IPS-18a (cell line): Measurements from ENCODE around the gene METTL23.
"Not testable (repeated sequence)": the region's sequence is repeated elsewhere in the genome, so short reads cannot be mapped to it uniquely, and the experiment has no call there.

ENCODE experiments used
- H3K27ac ChIP-seq: one replicate; pipeline ENCODE4 v1.5.1; 2013; ENCODE audit warnings: low read length
- H3K27me3 ChIP-seq: one replicate; pipeline ENCODE4 v1.6.1; 2013; ENCODE audit warnings: mild to moderate bottlenecking, low read length; ENCODE audit not compliant: control insufficient read depth, insufficient read depth
- H3K36me3 ChIP-seq: one replicate; pipeline ENCODE4 v1.6.1; 2013; ENCODE audit warnings: low read depth, low read length; ENCODE audit not compliant: control insufficient read depth
- H3K4me1 ChIP-seq: one replicate; pipeline ENCODE4 v1.6.1; 2013; ENCODE audit warnings: low read depth, low read length; ENCODE audit not compliant: control insufficient read depth
- H3K4me3 ChIP-seq: one replicate; pipeline ENCODE4 v1.5.1; 2013; ENCODE audit warnings: low read length
- H3K9ac ChIP-seq: one replicate; pipeline ENCODE4 v1.6.1; 2013; ENCODE audit warnings: mild to moderate bottlenecking, low read length, moderate library complexity
- H3K9me3 ChIP-seq: one replicate; pipeline ENCODE4 v1.6.1; 2013; ENCODE audit warnings: low read depth, low read length; ENCODE audit not compliant: control insufficient read depth

The METTL23 gene

DNA sequence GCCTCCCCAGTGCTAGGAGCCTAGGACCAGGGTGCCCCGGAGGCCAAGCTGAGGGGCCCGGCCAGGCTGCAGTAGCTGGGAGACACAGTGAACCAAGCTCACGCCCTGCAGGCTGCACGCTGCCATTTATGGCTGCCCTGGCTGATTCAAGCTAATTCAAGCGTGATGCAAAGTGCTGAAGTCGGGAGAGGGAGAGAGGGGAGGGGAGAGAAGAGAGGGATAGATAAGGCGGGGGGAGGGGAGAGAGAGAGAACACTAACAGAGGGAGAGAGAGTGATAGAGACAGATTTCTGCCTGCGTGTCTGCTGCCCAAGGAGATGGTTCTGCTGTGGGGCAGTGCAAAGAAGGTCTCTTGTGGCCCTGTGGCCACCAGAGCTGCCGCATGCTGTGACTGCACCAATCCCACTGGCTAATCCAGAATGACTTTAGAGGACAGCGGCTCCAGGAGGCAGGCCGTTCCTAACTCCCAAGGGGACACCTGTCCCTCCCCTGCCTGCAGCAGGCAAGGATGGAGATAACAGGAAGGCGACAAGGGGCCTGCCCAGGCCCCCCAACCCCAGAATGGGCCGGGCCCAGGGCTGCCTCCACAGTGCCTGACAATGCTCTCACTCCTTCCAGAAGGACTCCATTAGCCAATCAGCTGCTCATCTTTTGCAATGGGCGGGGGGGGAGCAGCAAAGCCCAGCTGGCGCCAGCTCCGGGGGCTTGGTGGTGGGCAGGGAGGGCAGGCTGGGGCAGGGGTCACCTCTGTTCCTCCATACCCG, 28.8 kb upstream of the METTL23 start:
- H3K4me1 ChIP-seq: peaks cover 26% of the 10 kb centered on the region
- H3K9me3 ChIP-seq: no peaks in the 10 kb centered on the region
- H3K9ac ChIP-seq: no peak overlapping the region
- no peak overlapping the region for H3K27ac ChIP-seq
- no peaks in the 10 kb centered on the region for H3K27me3 ChIP-seq
- no peak overlapping the region for H3K4me3 ChIP-seq
- H3K36me3 ChIP-seq: no peaks in the 10 kb centered on the region

DNA sequence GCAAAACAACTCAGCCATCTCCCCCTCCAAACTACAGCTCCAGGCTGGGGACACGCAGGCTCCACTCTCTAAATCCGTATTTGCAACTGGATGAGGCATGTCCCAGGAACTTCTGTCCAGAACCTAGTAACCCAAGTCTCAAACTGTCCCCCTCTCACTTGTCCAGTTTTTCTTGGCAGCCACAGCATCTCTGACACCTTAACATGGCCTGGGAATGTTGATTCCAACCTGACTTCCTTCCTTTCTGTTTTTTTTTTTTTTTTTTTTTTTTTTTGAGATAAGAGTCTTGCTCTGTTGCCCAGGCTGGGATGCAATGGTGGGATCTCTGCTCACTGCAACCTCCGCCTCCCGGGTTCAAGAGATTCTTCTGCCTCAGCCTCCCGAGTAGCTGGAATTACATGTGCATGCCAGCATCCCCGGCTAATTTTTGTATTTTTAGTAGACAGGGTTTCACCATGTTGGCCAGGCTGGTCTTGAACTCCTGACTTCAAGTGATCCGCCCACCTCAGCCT, 28.1 kb upstream of the METTL23 start:
- H3K36me3 ChIP-seq, H3K27me3 ChIP-seq, H3K9ac ChIP-seq, H3K4me3 ChIP-seq, H3K27ac ChIP-seq, H3K9me3 ChIP-seq: not testable (repeated sequence)
- peaks cover 26% of the 10 kb centered on the region for H3K4me1 ChIP-seq

- Histone ChIP-seq H3K9ac (no peak overlapping the region), H3K36me3 (no peaks in the 10 kb centered on the region), H3K27me3 (no peaks in the 10 kb centered on the region), H3K9me3 (no peaks in the 10 kb centered on the region), H3K4me1 (peaks cover 26% of the 10 kb centered on the region), H3K27ac (no peak overlapping the region), H3K4me3 (no peak overlapping the region)
These were observed 26.4 kb upstream of the METTL23 start for GRCh38 chr17:76700270-76700616.

- Histone ChIP-seq H3K9me3 (no peaks in the 10 kb centered on the region), H3K27me3 (no peaks in the 10 kb centered on the region), H3K9ac (no peak overlapping the region), H3K4me3 (no peak overlapping the region), H3K4me1 (peaks cover 26% of the 10 kb centered on the region), H3K27ac (no peak overlapping the region), H3K36me3 (no peaks in the 10 kb centered on the region)
These were observed 25.8 kb upstream of the METTL23 start for GRCh38 chr17:76700617-76701470.

DNA sequence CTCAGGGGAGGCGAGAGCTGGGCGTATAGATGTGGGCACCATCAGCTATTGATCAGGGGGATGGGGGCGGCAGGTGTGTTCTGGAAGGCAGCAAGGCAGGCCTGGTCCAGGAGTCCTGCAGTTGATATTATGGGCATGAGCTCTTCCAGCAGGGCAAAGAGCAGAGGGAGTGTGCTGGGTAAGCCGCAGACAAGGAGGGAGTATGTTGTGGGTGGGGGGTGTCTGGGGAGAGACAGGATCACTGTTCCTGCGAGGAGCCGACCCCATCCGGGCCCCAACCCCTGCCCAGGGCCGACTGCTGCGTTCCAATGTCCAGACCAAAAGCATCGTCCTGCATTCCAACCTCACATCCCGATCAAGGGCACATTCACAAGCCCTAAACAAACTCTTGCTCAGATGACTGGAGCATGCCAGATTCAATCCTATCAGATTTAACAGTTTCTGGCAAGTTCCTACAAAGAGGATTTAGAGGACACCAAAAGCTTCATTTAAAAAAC, 25.1 kb upstream of the METTL23 start:
- Histone ChIP-seq H3K27ac (no peak overlapping the region), H3K4me1 (peaks cover 26% of the 10 kb centered on the region), H3K4me3 (no peak overlapping the region), H3K9me3 (no peaks in the 10 kb centered on the region), H3K27me3 (no peaks in the 10 kb centered on the region), H3K9ac (no peak overlapping the region), H3K36me3 (no peaks in the 10 kb centered on the region)

DNA sequence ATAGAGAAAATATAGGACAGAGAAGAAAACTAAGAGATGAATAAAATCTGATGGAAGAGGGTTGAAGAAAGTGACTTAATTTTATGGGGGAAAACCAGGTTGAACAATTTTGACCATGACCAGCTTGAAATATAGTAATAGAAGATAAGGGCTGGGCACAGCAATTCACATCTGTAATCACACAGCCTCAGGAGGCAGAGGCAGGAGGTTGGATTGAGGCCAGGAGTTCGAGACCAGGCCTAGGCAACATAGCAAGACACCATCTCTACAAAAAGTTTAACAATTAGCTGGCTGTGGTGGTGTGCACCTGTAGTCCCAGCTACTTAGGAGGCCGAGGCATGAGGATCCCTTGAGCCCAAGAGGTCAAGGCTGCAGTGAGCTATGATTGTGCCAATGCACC, 24.6 kb upstream of the METTL23 start:
- Histone ChIP-seq H3K36me3 (no peaks in the 10 kb centered on the region), H3K4me1 (peaks cover 23% of the 10 kb centered on the region), H3K27ac (no peak overlapping the region), H3K27me3 (no peaks in the 10 kb centered on the region), H3K4me3 (no peak overlapping the region), H3K9ac (no peak overlapping the region), H3K9me3 (no peaks in the 10 kb centered on the region)

GRCh38 chr17:76702941-76703637, 23.6 kb upstream of the METTL23 start:
- H3K9ac ChIP-seq: no peak overlapping the region
- H3K4me1 ChIP-seq: peaks cover 16% of the 10 kb centered on the region
- H3K27ac ChIP-seq: no peak overlapping the region
- no peaks in the 10 kb centered on the region for H3K36me3 ChIP-seq
- H3K27me3 ChIP-seq: no peaks in the 10 kb centered on the region
- no peaks in the 10 kb centered on the region for H3K9me3 ChIP-seq
- no peak overlapping the region for H3K4me3 ChIP-seq

GRCh38 chr17:76704805-76705204, 21.8 kb upstream of the METTL23 start:
- Histone ChIP-seq H3K4me3 (no peak overlapping the region), H3K9ac (no peak overlapping the region), H3K36me3 (no peaks in the 10 kb centered on the region), H3K4me1 (peaks cover 28% of the 10 kb centered on the region), H3K27ac (no peak overlapping the region), H3K9me3 (no peaks in the 10 kb centered on the region), H3K27me3 (peaks cover 16% of the 10 kb centered on the region)

GRCh38 chr17:76706817-76707216, 19.8 kb upstream of the METTL23 start:
- Histone ChIP-seq H3K27ac (no peak overlapping the region), H3K9me3 (no peaks in the 10 kb centered on the region), H3K9ac (no peak overlapping the region), H3K36me3 (no peaks in the 10 kb centered on the region), H3K27me3 (peaks cover 21% of the 10 kb centered on the region), H3K4me3 (no peak overlapping the region), H3K4me1 (peaks cover 27% of the 10 kb centered on the region)

- H3K27me3 ChIP-seq: peaks cover 21% of the 10 kb centered on the region
- H3K9ac ChIP-seq: no peak overlapping the region
- no peaks in the 10 kb centered on the region for H3K36me3 ChIP-seq
- no peak overlapping the region for H3K27ac ChIP-seq
- H3K4me1 ChIP-seq: peaks cover 24% of the 10 kb centered on the region
- H3K9me3 ChIP-seq: no peaks in the 10 kb centered on the region
- peak overlapping the region; percentile 6 for H3K4me3 ChIP-seq
These were observed 18.4 kb upstream of the METTL23 start for GRCh38 chr17:76707985-76708807.
